ENCODE measurements around the gene CPTP.

- TF ChIP-seq EZH2phosphoT487 (IDR thresholded peaks at IDR 0.05) = no peak
- TF ChIP-seq, protein P1, sequence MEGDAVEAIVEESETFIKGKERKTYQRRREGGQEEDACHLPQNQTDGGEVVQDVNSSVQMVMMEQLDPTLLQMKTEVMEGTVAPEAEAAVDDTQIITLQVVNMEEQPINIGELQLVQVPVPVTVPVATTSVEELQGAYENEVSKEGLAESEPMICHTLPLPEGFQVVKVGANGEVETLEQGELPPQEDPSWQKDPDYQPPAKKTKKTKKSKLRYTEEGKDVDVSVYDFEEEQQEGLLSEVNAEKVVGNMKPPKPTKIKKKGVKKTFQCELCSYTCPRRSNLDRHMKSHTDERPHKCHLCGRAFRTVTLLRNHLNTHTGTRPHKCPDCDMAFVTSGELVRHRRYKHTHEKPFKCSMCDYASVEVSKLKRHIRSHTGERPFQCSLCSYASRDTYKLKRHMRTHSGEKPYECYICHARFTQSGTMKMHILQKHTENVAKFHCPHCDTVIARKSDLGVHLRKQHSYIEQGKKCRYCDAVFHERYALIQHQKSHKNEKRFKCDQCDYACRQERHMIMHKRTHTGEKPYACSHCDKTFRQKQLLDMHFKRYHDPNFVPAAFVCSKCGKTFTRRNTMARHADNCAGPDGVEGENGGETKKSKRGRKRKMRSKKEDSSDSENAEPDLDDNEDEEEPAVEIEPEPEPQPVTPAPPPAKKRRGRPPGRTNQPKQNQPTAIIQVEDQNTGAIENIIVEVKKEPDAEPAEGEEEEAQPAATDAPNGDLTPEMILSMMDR (IDR thresholded peaks at IDR 0.05) = no peak
Observed at GRCh38 chr1:1342061-1342562, 17.5 kb downstream of the CPTP start.

All from neural progenitor cell (in vitro differentiated cells).